Urinary bladder (tissue), 4 donors: ENCODE measurements around the gene EIF1. TPM values are rescaled to one million over a fixed set of nuclear protein-coding genes. Genes with fewer than 3 reads are reported as not detected.
A peak's percentile ranks its signal among the peaks of the same experiment; 100 is the strongest.
"Not testable (repeated sequence)": the region's sequence is repeated elsewhere in the genome, so short reads cannot be mapped to it uniquely, and the experiment has no call there.

Experiments
- DNase-seq: peaks from one replicate; pipeline ENCODE4 v3.0.0-alpha.2; 2015; ENCODE audit errors: extremely low spot score
- H3K27ac ChIP-seq: one replicate; pipeline ENCODE4 v1.5.1; 2013; ENCODE audit warnings: low read depth, mild to moderate bottlenecking, moderate library complexity
- H3K36me3 ChIP-seq: one replicate; pipeline ENCODE4 v1.6.1; 2013; ENCODE audit warnings: mild to moderate bottlenecking, moderate library complexity; ENCODE audit not compliant: insufficient read depth
- H3K4me1 ChIP-seq: one replicate; pipeline ENCODE4 v1.6.1; 2013; ENCODE audit warnings: mild to moderate bottlenecking, moderate library complexity; ENCODE audit not compliant: insufficient read depth
- H3K4me3 ChIP-seq: one replicate; pipeline ENCODE4 v1.5.1; 2013; ENCODE audit warnings: low read depth, low read length
- WGBS: extraction: QIAGEN DNeasy Blood & Tissue Kit; methylation state at CpG from one replicate; pipeline ENCODE4 v1.1.7; 2013; 5-methylcytosine and 5-hydroxymethylcytosine counted together
- polyA plus RNA-seq: library from polyadenylated mRNA; stranded (reverse); fragments of 200-250 nt; gene quantifications from one replicate; pipeline ENCODE4 v1.2.3, GENCODE V29; 2013
- total RNA-seq: library from RNA; depleted of rRNA; stranded (reverse); fragments of >200 nt; gene quantifications from one replicate; pipeline ENCODE4 v1.2.3, GENCODE V29; 2014
- donor health status: healthy with polysubstance abuse.
- donor health status: healthy.

Gene EIF1
- total and polyA plus RNA-seq, 2 donors, result 96.6 to 649 TPM

GRCh38 chr17:41678907-41679739, 9.6 kb upstream of the EIF1 start:
- WGBS, result 40% methylated on average over 6 of the region's 6 CpGs
- Histone ChIP-seq H3K4me3 (no peak overlapping the region), H3K27ac (peak overlapping the region; percentile 0), H3K4me1 (no peaks in the 10 kb centered on the region), H3K36me3 (no peaks in the 10 kb centered on the region)
- no peak for DNase-seq

DNA sequence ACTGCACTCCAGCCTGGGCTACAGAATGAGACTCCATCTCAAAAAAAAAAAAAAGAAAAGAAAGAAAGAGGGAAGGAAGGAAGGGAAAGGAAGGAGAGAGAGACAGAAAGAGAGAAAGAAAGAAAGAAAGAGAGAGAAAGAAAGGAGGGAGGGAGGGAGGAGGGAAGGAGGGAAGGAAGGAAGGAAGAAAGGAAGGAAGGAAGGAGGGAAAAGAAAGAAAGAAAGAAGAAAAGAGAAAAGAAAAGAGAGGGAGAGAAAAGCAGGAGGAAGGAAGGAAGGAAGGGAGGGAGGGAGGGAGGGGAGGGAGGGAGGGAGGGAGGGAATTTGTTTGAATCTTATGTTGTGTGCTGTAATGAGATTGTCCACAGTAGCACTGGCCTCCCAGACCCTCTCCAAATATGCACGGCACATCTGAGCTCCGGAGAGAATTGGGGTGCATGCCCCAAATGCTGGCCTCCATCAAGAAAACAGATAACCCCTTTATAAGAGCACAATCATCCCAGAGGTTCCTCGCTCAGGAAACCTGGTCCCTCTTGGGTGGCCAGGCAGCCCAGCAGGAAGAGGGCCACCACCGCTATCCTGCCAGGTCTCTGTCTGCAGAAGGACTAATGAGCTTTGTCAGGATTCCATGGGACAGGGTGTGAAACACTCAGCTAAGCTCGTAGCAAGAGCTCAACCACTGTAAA, 8.8 kb upstream of the EIF1 start:
- Histone ChIP-seq H3K36me3 (no peaks in the 10 kb centered on the region), H3K4me1 (no peaks in the 10 kb centered on the region), H3K4me3 (no peak overlapping the region), H3K27ac (no peak overlapping the region)
- no peak for DNase-seq
- 62% methylated on average over 5 of the region's 5 CpGs for WGBS

- 76% methylated on average over 10 of the region's 10 CpGs for WGBS
- no peak for DNase-seq
- H3K27ac ChIP-seq, result no peak overlapping the region
- no peaks in the 10 kb centered on the region for H3K36me3 ChIP-seq
- no peaks in the 10 kb centered on the region for H3K4me1 ChIP-seq
- no peak overlapping the region for H3K4me3 ChIP-seq
These were observed 8.2 kb upstream of the EIF1 start for GRCh38 chr17:41680426-41681040.

- no peak overlapping the region for H3K27ac ChIP-seq
- H3K36me3 ChIP-seq, result no peaks in the 10 kb centered on the region
- H3K4me3 ChIP-seq, result no peak overlapping the region
- H3K4me1 ChIP-seq, result no peaks in the 10 kb centered on the region
- WGBS, result 89% methylated on average over 3 of the region's 3 CpGs
- no peak for DNase-seq
These were observed 6.9 kb upstream of the EIF1 start for GRCh38 chr17:41681776-41682175.

DNA sequence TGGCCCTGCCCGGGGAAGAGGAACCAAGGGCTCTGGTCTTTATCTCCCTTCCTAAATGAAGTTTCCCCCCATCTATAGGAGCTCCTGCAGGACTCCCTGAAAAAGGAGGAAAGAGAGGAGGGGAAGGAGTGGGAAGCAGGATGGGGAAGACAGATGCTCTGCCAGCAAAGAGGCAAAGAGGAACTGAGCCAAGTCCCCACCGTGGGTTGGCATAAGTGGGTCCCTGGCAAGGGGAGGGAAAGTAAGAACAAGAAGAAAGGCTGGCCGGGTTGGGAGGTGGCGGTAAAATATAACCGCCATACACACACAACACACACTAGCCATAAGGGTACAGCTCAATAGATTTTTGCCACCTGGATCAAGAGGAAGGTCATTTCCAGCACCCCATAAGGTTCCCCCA, 6.1 kb upstream of the EIF1 start:
- no peaks in the 10 kb centered on the region for H3K36me3 ChIP-seq
- no peak overlapping the region for H3K4me3 ChIP-seq
- no peak overlapping the region for H3K27ac ChIP-seq
- H3K4me1 ChIP-seq, result no peaks in the 10 kb centered on the region
- DNase-seq, result no peak
- WGBS, result 86% methylated on average over 5 of the region's 5 CpGs

DNA sequence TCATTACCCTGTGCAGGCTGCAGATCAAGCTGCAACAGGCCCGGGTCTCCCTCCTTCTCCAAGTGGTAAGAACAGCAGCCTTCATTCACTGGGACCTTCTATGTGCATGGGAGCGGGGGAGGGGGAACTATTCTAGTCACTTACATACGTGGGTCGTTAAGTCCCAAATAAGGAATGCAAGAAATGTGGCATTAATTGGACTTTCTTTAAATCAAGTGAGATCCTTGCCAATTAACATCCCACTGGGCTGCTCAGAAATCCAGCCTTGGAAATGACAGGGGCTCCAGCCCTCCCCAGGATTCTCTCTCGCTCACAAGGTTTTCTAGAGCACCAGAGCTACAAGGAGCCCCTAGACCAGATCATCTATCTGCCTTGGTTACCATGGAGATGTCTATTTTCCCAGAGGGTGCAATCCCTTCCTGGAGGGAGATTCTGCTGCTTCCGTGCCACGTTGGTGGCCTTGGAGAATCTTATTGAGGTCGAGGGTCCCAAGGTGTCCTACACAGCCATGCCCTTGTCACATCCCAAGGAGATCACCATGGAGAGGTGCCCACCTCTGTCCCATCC, 5.2 kb upstream of the EIF1 start:
- Histone ChIP-seq H3K4me3 (no peak overlapping the region), H3K27ac (no peak overlapping the region), H3K4me1 (no peaks in the 10 kb centered on the region), H3K36me3 (no peaks in the 10 kb centered on the region)
- WGBS, result 56% methylated on average over 8 of the region's 8 CpGs
- no peak for DNase-seq

DNA sequence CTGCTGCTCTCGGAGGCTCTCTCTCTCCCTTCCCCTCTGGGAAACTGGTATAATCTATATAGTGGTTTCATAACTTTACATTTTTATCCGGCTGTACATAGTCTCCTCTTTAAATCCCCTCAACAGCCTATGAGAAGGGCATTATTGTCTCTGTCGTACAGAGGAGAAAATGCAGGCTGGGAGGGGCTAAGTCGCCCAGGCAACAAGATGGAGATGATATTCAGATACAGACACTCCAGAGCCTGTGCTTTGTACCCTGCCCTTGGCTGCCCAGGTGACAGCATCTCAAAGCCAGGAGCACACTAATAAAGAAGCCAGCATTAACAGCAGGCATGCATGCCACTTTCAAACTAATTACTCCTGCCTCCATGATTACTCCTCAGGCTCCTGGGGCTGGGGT, 4.7 kb upstream of the EIF1 start:
- no peaks in the 10 kb centered on the region for H3K4me1 ChIP-seq
- 45% methylated on average over 4 of the region's 4 CpGs for WGBS

DNA sequence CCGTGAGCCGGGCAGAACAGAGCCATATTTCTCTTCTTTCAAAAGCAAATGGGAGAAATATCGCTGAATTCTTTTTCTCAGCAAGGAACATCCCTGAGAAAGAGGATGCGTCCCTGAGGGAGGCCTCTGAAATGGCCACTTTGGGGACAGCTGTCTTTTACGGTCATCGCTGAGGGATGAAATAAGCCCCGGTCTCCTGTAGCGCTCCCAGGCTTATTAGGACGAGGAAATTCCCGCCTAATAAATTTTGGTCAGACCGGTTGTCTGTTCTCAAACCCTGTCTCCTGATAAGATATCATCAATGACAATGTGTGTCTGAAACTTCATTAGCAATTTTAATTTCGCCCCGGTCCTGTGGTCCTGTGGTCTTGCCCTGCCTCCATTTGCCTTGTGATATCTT, 2.9 kb upstream of the EIF1 start:
- H3K4me3 ChIP-seq, H3K4me1 ChIP-seq, H3K27ac ChIP-seq, H3K36me3 ChIP-seq, DNase-seq: not testable (repeated sequence)
- 89% methylated on average over 13 of the region's 13 CpGs for WGBS

More for the DNA sequence above, 4.7 kb upstream of the EIF1 start:
- no peak for DNase-seq
- H3K27ac ChIP-seq, result no peak overlapping the region
- no peaks in the 10 kb centered on the region for H3K36me3 ChIP-seq
- no peak overlapping the region for H3K4me3 ChIP-seq

- Histone ChIP-seq H3K4me3 (no peak overlapping the region), H3K27ac (no peak overlapping the region), H3K36me3 (peaks cover 6% of the 10 kb centered on the region), H3K4me1 (no peaks in the 10 kb centered on the region)
- WGBS, result 93% methylated on average over 4 of the region's 4 CpGs
- DNase-seq, result no peak
These were observed 2.4 kb upstream of the EIF1 start for GRCh38 chr17:41686281-41686680.

DNA sequence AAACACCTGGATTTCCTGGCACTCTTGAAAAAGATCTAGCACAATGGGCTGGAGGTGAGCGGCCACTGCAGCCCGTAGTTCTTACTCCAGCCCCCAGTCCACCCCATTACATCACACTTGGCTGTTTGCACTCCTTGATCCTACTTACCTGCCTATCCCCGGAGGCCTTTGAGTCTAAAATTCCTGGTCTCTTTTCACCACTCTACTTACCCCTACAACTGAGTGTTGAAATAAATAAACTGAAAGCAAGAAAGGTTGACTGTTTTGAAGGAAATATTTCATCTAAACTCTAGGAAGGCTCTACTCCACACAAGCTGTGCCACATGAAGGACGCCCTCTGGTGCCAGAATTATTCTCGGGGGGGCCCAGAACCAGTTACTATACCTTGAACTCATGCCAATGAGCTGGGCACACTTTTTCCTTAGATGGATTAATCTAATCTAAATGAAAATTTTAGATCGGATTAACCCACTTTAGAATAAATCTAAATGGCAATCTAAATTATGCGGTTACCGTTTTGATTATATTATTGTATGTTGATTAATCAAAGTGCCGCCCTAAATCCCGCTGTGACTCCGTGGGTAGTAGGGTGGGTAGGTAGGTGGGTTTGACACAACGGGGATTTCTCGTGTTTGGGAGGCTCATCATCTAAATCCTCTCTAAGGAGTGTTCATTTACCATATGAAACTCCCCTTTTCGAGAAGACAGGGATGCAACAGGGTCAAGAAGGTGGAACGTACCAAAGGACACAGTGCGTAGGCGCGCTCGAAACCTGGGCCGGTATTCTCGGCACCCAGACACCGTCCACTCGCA, 651 bp upstream of the EIF1 start:
- peaks cover 13% of the 10 kb centered on the region for H3K36me3 ChIP-seq
- DNase-seq, result no peak
- H3K27ac ChIP-seq, result peak overlapping the region; percentile 90
- WGBS, result 9% methylated on average over 23 of the region's 23 CpGs
- no peaks in the 10 kb centered on the region for H3K4me1 ChIP-seq
- peak overlapping the region; percentile 24 for H3K4me3 ChIP-seq

DNA sequence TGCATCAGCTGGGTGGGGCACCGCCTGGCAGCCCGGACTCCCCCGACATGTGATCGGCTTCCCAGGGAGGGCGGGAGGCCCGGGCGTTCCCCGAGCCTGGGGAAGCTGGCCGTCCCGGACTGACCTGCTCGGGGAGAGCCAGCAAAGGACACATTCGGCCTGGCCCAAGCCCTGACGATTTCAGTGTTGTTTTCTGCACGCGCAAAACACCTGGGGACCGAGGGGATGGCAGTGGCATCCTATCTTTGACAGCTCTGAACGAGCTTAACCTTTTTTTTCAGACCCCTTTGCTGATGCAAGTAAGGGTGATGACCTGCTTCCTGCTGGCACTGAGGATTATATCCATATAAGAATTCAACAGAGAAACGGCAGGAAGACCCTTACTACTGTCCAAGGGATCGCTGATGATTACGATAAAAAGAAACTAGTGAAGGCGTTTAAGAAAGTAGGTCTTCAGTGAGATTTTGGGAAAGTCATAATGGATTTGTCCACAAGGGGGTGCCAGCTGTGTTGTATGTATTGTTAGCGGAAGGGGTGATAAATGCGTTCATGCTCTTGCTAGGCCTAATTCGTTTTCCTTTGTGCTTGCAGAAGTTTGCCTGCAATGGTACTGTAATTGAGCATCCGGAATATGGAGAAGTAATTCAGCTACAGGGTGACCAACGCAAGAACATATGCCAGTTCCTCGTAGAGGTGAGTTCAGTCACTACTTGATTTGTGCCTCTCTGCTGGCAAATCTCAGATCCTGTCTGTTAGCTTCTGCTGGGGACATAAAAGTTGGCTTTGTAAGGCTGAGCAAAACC, 1.0 kb downstream of the EIF1 start:
- WGBS, result 3% methylated on average over 27 of the region's 27 CpGs
- no peaks in the 10 kb centered on the region for H3K4me1 ChIP-seq
- peaks cover 15% of the 10 kb centered on the region for H3K36me3 ChIP-seq
- DNase-seq, result no peak
- peak overlapping the region; percentile 70 for H3K27ac ChIP-seq
- peak overlapping the region; percentile 46 for H3K4me3 ChIP-seq

GRCh38 chr17:41690497-41690896, 1.8 kb downstream of the EIF1 start:
- Histone ChIP-seq H3K4me3 (no peak overlapping the region), H3K36me3 (peaks cover 16% of the 10 kb centered on the region)
- WGBS, result 75% methylated on average over 2 of the region's 2 CpGs

More at GRCh38 chr17:41690497-41690896, 1.8 kb downstream of the EIF1 start:
- H3K27ac ChIP-seq, result no peak overlapping the region
- no peaks in the 10 kb centered on the region for H3K4me1 ChIP-seq
- DNase-seq, result no peak
